NCI-H1436 (cell line): ENCODE measurements around the gene DHX35.

Source experiments
- DNase-seq: peaks from one replicate; lab custom pipeline; 2025; lab: John Stamatoyannopoulos, UW

Gene DHX35

GRCh38 chr20:39066471-39067242 is 104.5 kb downstream of the DHX35 start:
- peak; percentile 6 for DNase-seq

DNA sequence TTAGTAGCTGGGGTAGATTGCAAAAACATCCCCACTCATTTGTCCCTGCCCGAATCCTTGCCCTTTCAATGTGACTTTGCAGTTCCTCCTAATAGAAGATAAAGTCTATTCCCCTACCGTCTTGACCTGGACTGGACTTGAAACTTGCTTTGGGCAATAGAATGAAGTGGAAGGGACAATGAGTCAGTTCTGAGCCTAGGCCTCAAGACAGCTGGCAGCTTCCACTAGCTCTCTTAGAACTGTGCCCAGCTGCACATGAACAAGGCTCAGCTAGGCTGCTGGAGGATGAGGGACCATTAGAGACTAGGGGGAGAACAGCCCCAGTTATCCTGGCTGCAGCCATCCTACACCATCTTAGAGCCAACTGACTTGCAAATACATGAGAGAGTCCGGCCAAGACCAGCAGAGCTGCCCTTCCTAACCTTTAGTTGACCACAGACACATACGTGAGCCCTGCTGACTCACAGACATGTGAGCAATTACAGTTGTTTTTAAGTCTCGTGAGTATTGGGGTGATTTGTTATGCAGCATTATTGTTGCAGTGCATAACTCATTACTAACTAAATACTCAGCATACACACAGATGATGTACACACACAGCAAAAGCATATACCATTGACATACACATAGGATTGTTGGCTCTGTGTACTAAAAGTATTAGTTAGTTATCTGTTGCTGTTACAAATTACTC is 105.5 kb downstream of the DHX35 start:
- DNase-seq, result no peak

- no peak for DNase-seq
Observed at GRCh38 chr20:39069976-39070375, 107.8 kb downstream of the DHX35 start.

DNA sequence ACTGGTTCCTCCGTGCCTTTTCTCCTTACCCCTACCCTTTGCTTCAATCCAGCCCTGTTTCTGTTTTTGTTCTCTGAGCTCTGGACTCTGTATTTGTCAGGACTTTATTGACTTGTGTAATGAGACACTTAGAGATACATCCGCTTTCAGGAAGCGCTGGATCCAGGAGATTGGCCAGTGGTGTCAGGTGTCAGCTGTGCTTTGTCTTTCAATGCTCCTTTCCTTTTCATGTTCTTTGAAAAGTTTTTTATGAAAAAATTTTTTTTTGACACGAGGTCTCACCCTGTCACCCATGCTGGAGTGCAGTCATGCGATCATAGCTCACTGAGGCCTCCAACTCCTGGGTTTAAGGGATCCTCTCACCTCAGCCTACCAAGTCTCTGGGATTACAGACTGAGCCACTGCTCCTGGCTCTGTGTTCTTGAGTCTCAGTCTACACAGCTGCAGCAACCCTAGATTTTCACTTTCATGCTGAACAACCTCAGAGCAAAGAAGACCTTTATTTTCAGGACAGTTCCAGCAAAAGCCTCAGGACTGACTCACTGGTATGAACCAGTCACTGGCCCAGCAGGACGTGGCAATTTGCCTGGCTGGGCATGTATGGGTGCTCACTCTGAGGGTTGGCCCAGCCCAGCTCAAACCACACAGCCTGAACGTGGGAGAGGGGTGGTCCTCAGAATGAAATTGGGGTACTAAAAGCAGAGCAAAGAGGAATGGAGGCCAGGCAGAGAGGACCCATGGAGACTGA is 108.5 kb downstream of the DHX35 start:
- DNase-seq, result no peak

DNA sequence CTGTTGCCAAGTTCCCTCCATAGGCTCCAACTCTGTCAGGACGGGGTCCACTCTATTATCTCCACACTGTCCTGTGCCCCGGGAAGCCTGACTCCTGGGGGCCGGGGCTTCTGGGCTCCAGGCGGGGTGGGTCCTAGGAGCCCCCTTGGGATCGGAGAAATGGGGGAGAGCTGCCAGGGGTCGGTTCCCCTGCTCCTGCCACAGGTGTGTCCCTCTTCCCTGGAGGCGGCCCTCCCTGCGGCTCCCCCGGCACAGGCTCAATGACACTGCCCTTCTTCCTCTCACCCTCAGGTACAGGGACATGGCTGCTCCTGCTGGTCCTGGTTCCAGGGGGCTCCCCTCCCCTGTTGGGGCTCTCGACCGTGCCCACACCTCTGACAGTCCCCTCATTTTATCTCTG is 110.0 kb downstream of the DHX35 start:
- DNase-seq, result no peak

DNA sequence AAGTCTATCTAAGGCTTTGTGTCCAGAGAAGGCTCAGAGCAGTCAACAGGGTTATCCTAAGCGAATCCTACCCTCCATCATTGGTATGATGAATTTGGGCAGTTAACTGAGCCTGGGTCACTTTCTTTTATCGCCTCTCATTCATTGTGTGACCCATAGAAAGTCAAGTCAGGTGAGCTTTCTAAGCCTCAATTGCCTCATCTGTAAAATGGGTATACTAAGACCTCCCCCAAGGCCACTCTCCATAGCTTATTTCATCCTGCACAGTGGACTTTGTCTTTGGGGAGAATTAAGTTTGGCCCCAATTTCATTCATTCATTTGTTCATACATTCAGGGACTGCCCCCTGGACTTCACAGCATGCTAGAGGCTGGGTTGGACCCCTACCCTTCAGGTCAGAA is 110.5 kb downstream of the DHX35 start:
- no peak for DNase-seq

DNA sequence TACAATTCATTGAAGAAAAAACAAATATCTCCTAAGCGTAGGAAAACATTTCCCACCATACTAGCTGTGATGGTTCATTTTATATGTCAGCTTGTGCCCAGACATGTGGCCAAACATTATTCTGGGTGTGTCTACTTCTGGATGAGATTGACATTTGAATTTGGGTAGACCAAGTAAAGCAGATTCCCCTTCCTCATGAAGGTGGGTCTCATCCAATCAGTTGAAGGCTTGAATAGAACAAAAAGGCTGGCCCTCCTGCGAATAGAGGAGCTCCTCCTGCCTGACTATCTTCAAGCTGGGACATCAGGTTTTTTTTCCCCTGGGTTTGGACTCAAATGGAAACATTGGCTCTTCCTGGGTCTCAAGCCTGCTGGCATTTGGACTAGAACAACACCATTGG is 113.6 kb downstream of the DHX35 start:
- DNase-seq, result no peak

DNA sequence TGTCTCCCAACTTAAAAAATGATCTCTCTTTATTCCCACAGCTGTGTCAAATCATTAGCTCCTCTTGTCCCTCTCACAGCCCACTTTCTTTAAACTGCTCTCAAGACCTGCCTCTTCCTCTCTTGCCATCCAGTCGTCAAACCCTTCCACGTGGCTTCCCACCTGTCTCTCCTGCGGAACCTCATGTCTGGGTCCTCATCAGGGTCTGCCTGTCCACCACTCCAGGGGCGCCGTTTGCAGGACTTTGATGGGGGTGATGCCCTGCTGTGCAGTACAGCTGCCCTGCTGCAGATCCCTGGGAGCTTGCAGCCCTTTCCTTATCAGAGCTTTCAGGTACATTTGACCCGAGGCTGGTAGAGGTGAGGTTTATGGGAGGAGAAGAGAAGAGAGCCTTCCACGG is 114.8 kb downstream of the DHX35 start:
- DNase-seq, result no peak

DNA sequence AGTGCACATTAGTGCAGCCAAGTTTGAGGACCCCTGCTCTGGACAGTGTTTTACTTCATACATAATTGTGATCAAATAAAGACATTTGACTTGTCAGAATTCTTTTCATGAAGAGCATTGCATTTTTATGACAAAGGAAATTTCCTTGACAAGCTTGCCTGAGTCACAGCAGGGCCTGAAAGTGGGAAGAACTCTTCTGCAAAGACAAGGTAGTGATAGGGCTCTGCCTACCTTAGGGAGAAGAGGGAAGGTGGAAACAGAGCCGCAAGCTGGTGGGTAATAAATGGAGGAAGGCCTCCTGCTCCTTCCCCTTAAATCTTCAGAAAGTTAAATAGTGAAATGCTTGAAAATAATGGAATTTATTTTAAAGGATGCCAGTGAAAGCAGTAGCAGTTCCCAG is 118.2 kb downstream of the DHX35 start:
- no peak for DNase-seq

DNA sequence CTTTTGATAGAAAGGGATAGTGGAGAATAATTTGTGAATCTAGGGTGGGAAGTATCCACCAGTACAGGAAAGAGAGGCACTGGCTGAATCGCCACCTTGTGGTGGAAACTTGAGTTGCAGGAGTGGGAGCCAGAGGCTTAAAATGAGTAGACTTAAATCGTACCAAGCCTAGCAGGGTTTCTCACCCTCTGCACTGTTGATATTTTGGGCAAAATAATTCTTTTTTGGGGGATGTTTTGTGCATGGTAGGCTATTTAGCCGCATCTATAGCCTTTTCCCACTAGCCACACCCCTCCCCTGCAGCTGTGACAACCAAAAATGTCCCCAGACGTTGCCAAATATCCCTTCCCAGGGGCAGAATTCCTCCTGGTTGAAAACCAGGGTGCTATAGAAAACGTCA is 119.1 kb downstream of the DHX35 start:
- peak; percentile 41 for DNase-seq

DNA sequence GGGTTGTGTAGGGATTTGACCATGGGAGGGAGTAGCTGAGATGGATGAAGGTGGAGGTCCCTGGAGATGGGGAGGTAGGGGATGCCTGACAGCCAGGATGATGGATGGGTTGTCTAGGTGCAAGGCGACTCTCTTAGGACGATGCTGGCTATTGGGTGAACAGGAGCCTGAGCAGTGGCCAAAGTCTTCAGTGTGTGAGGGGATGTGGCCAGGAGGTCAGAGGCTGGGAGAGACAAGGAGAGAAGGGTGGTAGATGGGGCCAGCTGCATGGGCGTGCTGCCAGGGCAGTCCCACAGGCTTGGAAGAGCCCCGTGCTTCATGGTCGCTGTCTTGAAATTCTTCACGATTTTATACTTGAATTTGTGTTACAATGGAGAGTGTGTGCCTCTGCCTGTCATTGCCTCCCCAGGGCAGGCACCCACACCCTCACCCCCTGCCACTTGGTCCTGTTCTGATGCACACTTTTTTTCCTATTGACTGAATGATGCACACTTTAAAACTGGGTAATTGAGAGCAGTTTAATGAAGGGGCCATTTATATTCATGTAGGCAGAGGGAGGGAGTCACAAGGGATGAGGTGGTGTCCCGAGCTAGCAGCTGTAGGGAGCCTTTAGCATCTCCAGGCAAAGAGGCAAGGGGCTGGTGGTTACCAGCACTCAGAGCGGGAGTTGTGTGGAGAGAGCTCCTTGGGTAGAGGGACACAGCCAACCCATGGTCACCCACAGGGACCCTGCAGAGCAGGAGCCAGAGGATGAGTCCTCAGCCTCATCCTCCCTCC is 120.7 kb downstream of the DHX35 start:
- no peak for DNase-seq

DNA sequence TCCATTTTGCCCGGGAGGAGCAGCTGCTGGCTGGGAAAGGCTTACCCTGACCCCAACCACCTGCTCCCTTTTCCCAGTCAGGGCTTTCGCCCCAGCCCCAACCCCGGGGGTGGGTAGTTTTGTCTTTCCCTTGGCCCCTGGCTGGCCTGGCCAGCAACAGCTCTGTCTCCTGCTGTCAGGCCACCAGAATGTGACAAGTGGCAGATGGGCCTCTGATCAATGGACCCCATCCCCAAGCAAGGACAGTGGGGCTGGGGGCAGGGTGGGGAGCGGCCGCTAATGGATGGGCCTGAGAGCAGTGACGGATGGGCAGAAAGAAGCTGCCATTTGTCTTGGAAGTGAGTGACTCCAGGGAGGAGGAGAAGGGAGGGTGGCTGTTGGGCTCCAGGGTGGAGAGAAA is 121.6 kb downstream of the DHX35 start:
- DNase-seq, result no peak

- DNase-seq, result no peak
Observed at GRCh38 chr20:39089029-39089428, 126.9 kb downstream of the DHX35 start.
